Measurements from ENCODE around the gene SMYD3. TPM values are rescaled to one million over a fixed set of nuclear protein-coding genes. Genes with fewer than 3 reads are reported as not detected.

SMYD3 gene
- total RNA-seq, 4 donors from 2014 or later: 12.0 to 15.0 (median 13.2) TPM

DNA sequence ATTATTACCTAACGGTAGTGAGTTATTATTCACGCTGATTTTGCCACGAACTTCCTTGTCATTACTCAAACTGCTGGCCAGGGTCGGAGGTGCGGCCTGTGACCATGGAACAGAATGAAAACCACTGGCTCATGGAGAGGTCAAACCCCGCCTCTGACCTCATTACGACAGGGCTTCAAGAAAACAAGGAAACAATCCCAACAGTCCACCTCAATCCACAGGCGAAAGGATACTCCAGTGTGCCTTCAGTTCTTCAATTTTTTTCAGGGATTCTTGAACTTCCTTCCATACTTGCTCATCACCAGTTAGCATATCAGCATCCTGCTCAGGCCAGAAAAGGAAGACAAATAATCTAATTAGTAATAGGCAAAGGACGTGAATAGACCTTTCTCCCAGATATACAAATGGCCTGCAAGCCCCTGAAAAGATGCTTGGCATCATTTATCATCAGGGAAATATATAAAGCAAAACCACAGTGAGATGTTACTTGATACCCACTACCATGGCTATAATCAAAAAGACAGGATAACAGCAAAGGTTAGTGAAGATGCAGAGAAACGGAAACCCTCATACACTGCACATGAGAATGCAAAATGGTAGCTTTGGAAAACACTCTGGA lies 643.4 kb downstream of the SMYD3 start:
- peaks cover 0 to 18% (median 16%) of the 10 kb centered on the region in 4 donors for H3K4me1 ChIP-seq
- no peaks in the 10 kb centered on the region for H3K27me3 ChIP-seq
- no peak for DNase-seq (ENCODE audit: extremely low spot score)
- peaks cover 0 to 10% (median 0%) of the 10 kb centered on the region in 4 donors for H3K36me3 ChIP-seq
- H3K4me3 ChIP-seq: no peak overlapping the region
- no peak overlapping the region for H3K27ac ChIP-seq (replicated peaks in 1 of 4)
- TF ChIP-seq EP300 (IDR thresholded peaks at IDR 0.05): no peak
- TF ChIP-seq, protein P1, sequence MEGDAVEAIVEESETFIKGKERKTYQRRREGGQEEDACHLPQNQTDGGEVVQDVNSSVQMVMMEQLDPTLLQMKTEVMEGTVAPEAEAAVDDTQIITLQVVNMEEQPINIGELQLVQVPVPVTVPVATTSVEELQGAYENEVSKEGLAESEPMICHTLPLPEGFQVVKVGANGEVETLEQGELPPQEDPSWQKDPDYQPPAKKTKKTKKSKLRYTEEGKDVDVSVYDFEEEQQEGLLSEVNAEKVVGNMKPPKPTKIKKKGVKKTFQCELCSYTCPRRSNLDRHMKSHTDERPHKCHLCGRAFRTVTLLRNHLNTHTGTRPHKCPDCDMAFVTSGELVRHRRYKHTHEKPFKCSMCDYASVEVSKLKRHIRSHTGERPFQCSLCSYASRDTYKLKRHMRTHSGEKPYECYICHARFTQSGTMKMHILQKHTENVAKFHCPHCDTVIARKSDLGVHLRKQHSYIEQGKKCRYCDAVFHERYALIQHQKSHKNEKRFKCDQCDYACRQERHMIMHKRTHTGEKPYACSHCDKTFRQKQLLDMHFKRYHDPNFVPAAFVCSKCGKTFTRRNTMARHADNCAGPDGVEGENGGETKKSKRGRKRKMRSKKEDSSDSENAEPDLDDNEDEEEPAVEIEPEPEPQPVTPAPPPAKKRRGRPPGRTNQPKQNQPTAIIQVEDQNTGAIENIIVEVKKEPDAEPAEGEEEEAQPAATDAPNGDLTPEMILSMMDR (IDR thresholded peaks at IDR 0.05): no peak
- TF ChIP-seq POLR2A (IDR thresholded peaks at IDR 0.05; ENCODE audit: low read depth): no peak
- TF ChIP-seq POLR2AphosphoS5 (IDR thresholded peaks at IDR 0.05): no peak
- intact Hi-C loops (cut with DNase I): no loop called here
- no peaks in the 10 kb centered on the region for H3K9me3 ChIP-seq
- WGBS: 86% methylated on average over 10 of the region's 10 CpGs

DNA sequence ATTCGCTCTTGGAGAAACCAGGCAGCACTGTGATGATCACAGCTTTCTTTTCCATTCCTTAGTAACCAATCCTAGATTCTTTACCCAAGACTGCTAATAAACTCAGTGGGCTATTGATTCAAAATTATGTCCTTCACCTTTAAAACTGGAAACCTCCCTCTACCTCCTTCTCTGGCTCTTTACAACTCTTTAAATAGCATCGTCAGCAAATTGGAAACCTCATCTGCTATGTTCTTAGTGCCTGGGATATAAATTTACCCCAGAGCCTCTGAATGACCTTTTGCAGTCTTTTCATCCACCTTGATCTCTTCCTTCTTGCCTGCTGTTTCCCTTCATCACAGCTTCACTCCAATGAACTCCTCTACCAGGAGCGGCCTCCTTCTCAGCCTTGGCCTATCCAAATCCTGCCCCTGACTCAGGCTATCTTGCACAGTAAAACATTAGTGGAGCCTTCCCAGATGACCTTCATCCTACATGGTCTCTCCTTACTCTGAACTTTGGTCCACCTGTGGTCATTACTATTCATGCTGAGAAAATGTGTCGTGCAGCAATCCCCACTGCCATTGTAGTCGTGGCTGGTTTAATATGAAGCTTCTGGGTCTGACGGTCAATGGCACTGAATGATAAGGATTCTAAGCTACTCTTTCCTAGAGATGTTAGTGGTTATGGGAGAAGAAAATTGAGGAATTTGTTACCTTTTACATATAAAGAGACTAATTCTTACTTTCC lies 644.1 kb downstream of the SMYD3 start:
- H3K4me3 ChIP-seq: no peak overlapping the region
- 96% methylated on average over 6 of the region's 6 CpGs for WGBS

DNA sequence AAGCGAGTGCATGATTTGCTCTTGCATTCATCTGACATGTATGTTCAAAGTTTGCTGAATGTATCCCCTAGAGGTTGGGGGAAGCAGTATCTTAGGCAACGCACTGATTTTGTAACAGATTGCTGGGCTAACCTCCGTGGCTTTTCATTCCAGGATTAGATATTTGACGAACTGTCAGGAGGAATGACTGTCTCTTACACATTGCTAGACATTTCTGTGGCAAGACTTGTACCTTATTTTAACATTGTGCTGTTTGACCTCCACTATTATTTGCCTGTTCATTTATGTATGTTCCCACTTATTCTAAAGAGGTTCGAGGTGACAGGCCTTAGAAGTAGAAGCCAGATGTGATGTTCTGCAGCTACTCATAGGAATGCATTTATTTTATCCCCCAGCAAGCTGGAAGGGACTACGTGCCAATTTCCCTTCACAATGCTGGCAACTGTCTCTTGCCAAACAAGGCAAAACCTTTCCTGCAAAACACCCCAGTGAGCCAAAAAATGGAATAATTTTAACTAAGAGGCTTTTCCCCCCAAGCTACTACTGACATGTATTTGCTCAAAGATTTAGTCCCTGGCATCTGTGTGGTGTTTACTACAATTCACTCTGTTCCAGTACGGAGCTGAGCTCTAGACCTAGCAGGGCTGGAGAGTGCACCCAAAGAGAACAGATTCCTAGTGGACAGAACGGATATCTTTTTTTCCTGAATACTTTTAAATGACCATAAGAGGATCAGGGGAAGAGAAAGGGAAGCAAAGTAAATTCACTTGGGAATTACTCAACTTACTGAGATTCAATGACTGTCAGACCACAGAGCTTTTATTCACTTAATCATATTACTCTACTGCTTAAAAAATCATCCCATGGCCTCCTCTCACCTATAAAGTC lies 646.2 kb downstream of the SMYD3 start:
- intact Hi-C loops (cut with DNase I): no loop called here
- H3K9me3 ChIP-seq: no peaks in the 10 kb centered on the region
- H3K36me3 ChIP-seq: peaks cover 0 to 15% (median 0%) of the 10 kb centered on the region in 4 donors
- H3K27me3 ChIP-seq: no peaks in the 10 kb centered on the region
- no peak overlapping the region for H3K4me3 ChIP-seq
- WGBS: 34% methylated on average over 8 of the region's 8 CpGs
- H3K27ac ChIP-seq (replicated peaks in 1 of 4): peak overlapping the region in 1 of 4 donors; percentile 31
- peaks cover 0 to 18% (median 16%) of the 10 kb centered on the region in 4 donors for H3K4me1 ChIP-seq
- DNase-seq (ENCODE audit: extremely low spot score): no peak
- no peak for TF ChIP-seq POLR2A (IDR thresholded peaks at IDR 0.05; ENCODE audit: low read depth)
- TF ChIP-seq EP300 (IDR thresholded peaks at IDR 0.05): no peak
- TF ChIP-seq, protein P1 (IDR thresholded peaks at IDR 0.05): no peak
- TF ChIP-seq POLR2AphosphoS5 (IDR thresholded peaks at IDR 0.05): no peak

More for the DNA sequence above, 644.1 kb downstream of the SMYD3 start:
- peaks cover 0 to 11% (median 0%) of the 10 kb centered on the region in 4 donors for H3K36me3 ChIP-seq
- intact Hi-C loops (cut with DNase I): no loop called here
- no peak for TF ChIP-seq POLR2AphosphoS5 (IDR thresholded peaks at IDR 0.05)
- TF ChIP-seq EP300 (IDR thresholded peaks at IDR 0.05): no peak
- no peak for TF ChIP-seq POLR2A (IDR thresholded peaks at IDR 0.05; ENCODE audit: low read depth)
- TF ChIP-seq, protein P1 (IDR thresholded peaks at IDR 0.05): no peak
- no peaks in the 10 kb centered on the region for H3K9me3 ChIP-seq
- H3K4me1 ChIP-seq: peaks cover 0 to 18% (median 16%) of the 10 kb centered on the region in 4 donors
- no peak overlapping the region for H3K27ac ChIP-seq (replicated peaks in 1 of 4)
- H3K27me3 ChIP-seq: no peaks in the 10 kb centered on the region
- DNase-seq (ENCODE audit: extremely low spot score): no peak

DNA sequence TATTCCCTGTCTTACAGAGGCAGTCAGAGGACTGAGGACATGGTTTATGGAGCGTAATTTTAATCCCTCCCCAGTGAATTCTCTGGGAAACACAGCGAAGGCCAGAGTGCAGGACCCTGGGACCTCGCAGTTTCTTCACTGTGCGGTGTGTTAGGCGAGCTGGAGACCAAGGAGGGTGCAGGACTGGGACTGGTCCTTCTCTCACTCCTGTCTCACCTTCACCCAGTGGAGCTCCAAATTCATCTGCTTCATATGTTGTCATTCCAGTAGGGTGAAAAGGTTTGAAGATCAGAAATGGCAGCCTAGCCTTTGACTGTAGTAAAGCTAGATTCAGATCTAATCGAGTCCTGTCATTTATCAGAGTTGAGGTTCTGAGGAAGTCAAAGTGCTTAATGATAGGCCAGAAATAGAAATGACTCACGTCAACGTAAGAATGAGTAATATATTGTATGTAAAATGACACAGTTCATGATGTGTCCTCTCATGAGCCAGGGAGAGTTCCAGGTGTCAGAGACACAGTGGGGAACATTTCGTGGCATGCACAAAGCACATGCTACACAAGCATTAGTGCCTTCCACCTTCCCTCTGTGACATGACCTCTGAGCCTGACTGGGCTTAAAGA lies 647.5 kb downstream of the SMYD3 start:
- Histone ChIP-seq H3K9me3 (no peaks in the 10 kb centered on the region), H3K27me3 (no peaks in the 10 kb centered on the region), H3K36me3 (peaks cover 0 to 15% (median 0%) of the 10 kb centered on the region in 4 donors), H3K27ac (replicated peaks in 1 of 4) (no peak overlapping the region), H3K4me3 (no peak overlapping the region), H3K4me1 (peaks cover 0 to 18% (median 16%) of the 10 kb centered on the region in 4 donors)
- TF ChIP-seq POLR2A (IDR thresholded peaks at IDR 0.05; ENCODE audit: low read depth) (no peak), POLR2AphosphoS5 (IDR thresholded peaks at IDR 0.05) (no peak)
- 90% methylated on average over 9 of the region's 9 CpGs for WGBS
- DNase-seq (ENCODE audit: extremely low spot score): no peak
- intact Hi-C loops (cut with DNase I): no loop called here
